Measurements from ENCODE around the gene KBTBD8. TPM values are rescaled to one million over a fixed set of nuclear protein-coding genes. Genes with fewer than 3 reads are reported as not detected.

The KBTBD8 gene
- total RNA-seq, 1 experiment from 2014 or later = 2.0 TPM

DNA sequence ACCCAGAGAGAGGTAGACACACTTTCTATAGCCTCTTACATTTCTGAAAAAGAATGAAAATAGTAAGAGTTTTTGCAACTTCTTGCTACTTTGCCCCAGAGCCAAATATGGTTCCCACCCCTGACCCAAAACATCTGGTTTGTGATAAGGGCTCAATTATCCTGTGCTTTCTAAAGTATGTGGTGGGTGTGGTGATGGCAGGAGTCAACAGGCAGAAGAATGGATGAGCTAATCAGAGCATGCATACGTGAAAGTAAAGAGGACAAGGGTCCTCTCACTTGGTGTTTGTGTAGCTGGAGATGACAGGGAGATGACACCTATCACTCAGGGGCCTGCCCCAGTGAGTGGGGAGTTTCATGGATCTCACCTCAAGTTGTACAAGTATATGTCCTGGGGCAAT, 19.1 kb downstream of the KBTBD8 start:
- in situ Hi-C loops (cut with HindIII; ENCODE audit: low pct_unique_long_range_greater_than_20kb, low sequenced_read_pairs) = no loop called here
- DNase-seq (ENCODE audit: low read depth, low spot score) = no peak

DNA sequence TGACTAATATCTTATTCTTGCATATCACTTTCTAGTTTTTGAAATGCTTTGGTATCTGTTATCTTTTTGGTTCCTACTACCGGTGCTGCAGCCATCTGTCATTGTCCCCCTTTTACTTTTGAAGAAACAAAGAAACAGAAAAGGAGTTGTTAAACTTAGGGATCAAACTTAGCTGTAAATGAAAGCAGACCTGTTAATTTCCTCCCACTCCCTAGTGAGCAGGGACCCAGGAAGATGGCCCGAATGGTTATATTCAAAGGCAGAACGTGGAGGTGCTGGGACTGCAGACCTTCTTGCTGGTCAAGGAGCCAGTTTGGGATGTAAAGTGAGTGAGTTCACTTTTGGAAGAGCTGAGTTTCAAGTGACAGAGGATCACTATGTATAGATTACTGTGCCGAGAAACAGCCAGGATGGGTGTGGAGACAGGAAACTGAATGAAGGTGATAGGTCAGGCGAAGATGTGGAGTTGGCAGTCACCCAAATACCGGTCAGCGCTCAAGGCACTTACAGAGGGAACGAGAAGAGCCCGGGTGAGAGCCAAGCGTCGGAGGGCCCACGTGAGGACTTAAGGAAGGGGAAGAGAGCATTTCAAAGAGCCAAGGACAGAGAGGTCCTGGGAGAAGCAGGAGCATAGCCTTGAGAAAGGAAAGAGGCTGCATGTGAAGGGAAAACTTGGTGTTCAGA, 20.1 kb downstream of the KBTBD8 start:
- peak; percentile 16 for DNase-seq (ENCODE audit: low read depth, low spot score)
- in situ Hi-C loops (cut with HindIII; ENCODE audit: low pct_unique_long_range_greater_than_20kb, low sequenced_read_pairs) = no loop called here

DNA sequence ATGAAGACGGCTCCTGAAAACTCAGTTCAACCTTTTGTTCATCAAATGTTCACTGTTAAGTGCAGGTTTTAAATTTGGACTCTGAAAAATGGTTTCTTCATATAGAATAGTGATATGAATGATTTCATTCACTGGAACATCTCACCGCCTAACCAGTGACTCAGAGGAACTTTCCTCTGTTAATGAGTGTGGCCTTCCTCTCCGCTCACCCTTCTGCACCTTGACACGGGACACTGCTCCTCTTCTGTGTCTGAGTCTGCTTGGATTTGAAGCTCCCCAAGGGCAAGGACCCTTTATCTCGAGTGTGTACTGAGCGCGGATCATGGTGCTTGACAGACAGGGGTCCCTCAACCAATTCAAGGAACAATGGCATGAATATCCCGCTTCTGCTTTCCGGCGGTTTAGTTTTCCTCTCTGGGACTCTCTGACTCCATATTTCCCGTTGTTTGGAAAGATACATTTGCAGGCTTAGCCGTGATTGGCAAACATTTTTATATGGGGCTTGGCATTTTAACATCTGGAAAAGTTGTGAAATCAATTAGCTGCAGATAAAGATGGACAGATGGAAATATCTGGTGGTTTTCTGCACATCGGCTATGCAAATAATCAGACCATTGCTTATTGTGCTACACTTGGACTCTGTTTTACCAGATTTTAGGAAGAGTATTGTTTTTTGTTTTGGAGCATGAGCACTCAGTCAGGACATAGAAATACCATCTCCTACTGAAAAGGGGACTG, 20.9 kb downstream of the KBTBD8 start:
- in situ Hi-C loops (cut with HindIII; ENCODE audit: low pct_unique_long_range_greater_than_20kb, low sequenced_read_pairs) = no loop called here
- DNase-seq (ENCODE audit: low read depth, low spot score) = no peak

DNA sequence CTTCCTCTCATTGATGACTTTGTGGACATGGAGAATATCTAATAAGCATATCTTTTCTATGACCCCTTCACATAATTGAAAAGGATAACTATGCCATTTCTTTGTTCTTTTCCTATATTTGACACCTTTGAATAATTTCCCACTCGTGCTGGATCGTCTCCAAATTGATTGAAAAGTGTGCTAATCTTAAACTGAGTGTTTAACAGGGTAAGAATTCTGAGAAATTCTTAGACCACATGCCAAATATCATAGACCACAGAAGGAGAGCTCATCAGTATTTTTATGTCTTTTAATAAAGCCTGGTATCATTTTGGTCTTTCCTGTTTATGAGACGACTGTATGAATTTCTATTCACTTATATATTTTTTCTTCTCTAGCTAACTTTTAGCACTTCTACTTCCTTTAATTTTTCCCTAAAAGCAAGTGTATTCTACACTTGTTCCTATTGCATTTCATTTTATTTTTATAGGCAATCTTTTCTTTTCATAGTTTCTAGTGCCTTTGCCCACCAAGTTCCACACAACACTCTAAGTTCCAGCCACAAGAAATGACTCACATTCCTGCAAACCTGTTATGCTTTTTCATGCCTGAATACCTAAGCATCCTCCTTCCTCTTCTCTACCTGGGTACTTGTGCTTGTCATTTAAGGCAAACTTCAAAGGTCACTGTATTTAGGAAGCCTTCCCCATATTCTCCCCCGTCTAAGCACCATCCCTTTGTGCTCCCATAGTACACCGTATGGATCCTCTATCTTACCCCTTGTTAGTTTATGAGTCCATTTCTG, 30.1 kb downstream of the KBTBD8 start:
- in situ Hi-C loops (cut with HindIII; ENCODE audit: low pct_unique_long_range_greater_than_20kb, low sequenced_read_pairs) = no loop called here
- no peak for DNase-seq (ENCODE audit: low read depth, low spot score)

DNA sequence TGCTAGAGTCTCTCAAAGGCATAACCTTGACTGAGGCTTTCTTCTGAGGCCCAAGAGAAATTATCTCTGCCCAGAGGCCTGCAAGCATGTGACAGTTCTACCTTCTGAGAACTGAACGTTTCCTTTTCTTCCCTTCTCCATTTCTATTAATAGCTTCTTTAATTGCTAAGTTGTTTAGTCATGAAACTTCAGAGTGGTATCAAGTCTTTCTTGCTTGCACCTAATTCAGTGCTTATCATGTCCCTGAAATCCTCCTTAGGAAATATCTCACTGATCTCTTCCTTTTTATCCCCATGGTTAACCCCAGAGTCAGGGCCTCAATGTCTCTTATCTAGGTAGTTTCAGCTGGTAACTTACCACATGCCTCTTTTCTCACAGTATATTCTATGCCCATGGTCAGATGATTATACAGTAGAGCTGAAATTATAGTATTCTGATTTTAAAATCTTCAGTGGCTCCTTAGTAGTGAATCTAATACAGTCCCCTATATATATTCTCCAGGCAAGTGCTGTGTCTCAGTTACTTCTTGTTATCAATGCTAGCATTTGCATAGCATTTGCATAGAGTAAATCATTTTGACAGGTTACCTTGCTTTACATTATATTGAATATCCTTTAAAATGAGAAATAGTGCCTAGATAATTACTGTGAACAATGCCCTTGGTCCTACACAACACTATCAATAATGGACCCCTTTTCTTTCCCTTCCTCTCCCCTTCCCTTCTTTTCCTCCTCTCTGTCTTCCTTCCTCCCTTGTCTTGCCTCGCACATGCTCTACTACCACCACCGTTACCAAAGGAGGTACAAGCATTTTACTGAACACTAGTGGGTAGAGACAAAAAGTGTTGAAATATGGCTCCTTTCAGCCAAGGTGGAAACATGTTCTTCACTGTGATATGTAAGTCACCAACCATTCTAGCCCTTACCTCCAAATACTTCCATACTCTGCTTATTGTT, 33.0 kb downstream of the KBTBD8 start:
- in situ Hi-C loops (cut with HindIII; ENCODE audit: low pct_unique_long_range_greater_than_20kb, low sequenced_read_pairs) = no loop called here

DNA sequence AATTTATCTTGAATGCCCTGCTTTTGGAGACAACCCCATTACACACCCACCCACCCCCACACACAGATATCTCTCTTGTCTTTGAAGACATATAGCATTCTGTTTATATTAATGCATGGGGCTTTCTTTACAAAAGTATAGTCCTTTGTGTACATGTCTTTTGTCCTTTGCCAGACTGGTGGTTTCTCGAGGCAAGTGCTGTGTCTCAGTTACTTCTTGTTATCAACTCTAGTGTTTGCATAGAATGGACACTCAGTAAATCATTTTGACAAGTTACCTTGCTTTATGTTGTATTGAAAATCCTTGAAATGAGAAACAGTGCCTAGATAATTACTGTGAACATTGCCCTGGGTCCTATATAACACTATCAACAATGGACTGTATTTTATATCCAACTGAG, 33.9 kb downstream of the KBTBD8 start:
- in situ Hi-C loops (cut with HindIII; ENCODE audit: low pct_unique_long_range_greater_than_20kb, low sequenced_read_pairs) = no loop called here
- DNase-seq (ENCODE audit: low read depth, low spot score) = no peak

More for the DNA sequence above, 33.0 kb downstream of the KBTBD8 start:
- DNase-seq (ENCODE audit: low read depth, low spot score) = no peak

DNA sequence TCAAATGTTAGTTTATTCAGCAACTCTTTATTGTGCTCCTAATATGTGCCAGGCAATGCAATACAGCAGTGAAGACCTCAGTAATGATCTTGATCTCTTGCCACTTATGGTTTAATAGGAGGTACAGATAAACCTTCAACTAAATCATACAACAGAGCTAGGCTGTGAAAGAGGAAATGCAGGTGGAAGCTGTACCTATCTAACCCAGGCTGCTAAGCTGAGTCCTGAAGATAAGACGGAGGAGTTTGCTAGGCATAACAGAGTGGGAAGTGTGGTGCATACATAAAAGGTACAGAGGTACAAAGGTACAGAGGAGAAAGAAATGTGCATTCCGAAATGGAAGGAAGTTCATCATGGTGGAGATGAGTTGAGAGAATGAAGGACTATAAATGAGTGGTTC, 35.0 kb downstream of the KBTBD8 start:
- in situ Hi-C loops (cut with HindIII; ENCODE audit: low pct_unique_long_range_greater_than_20kb, low sequenced_read_pairs) = no loop called here
- DNase-seq (ENCODE audit: low read depth, low spot score) = no peak

DNA sequence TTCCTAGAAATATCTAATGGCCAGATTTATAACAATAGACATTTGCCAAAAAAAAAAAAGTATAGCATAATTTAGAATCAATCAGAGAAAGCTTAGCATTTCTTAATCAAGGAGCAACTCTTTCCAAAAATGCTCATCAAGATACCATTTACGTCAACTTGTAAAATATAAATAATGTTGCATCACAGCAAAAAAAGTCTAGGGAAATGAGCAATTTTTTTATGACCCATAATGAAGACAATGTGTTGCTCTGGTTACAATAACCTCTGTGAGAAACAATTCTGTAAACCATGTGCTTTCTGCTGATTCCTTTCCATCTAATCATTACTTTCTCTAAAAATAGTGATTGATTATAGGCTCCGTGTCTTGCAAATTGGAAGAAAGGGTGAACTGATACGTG, 36.3 kb downstream of the KBTBD8 start:
- in situ Hi-C loops (cut with HindIII; ENCODE audit: low pct_unique_long_range_greater_than_20kb, low sequenced_read_pairs) = no loop called here
- no peak for DNase-seq (ENCODE audit: low read depth, low spot score)

DNA sequence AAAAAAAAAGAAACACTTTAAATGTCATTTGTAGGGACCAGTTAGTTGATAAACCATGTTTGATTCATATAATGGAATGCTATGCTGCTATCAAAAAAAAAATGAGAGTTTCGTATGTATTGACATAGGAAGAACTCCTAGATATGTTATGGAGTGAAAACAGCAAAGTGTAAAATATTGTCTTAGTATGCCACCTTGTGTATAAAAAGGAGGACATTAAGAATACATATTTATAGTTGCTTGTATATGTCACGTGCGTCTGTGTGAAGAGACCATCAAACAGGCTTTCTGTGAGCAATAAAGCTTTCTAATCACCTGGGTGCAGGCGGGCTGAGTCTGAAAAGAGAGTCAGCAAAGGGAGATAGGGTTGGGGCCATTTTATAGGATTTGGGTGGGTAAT, 39.5 kb downstream of the KBTBD8 start:
- no peak for DNase-seq (ENCODE audit: low read depth, low spot score)
- in situ Hi-C loops (cut with HindIII; ENCODE audit: low pct_unique_long_range_greater_than_20kb, low sequenced_read_pairs) = no loop called here

DNA sequence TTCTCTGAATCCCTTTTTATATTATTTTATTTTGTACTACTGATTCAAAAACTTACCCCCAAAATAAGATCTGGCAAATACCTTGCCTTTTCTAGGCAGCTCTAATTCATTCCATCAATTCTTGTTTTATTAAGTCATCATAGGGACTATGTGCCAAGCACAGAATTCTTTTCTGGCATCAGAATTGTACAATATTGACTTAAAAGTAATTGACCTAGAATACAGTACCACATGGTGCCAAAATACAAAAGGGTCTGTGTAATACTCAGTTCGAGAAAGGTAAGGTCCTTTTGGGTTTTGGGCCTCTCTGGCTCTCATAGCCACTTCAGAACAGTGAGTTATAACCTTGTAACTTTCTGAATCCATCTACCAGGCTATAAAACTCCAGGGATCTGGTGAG, 46.2 kb downstream of the KBTBD8 start:
- in situ Hi-C loops (cut with HindIII; ENCODE audit: low pct_unique_long_range_greater_than_20kb, low sequenced_read_pairs) = no loop called here
- no peak for DNase-seq (ENCODE audit: low read depth, low spot score)

DNA sequence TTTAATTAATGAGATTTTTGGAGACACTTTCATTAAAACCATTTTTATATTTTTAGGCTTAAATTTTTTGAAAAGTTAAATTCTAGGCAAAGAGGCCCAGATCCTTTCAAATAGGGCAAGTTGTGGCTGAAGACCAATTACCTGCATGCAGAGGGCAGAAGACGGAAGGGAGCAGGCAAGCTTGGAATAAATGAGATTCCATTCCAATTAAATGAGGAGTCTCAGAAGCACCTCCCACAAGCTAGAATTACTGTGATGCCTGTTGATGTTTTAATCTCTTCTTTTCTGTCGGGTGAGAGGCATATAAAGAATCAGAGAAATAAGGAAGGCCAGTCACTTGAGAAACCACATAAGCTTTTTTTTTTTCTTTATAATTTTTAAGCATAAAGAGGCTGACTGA, 46.8 kb downstream of the KBTBD8 start:
- DNase-seq (ENCODE audit: low read depth, low spot score) = no peak

DNA sequence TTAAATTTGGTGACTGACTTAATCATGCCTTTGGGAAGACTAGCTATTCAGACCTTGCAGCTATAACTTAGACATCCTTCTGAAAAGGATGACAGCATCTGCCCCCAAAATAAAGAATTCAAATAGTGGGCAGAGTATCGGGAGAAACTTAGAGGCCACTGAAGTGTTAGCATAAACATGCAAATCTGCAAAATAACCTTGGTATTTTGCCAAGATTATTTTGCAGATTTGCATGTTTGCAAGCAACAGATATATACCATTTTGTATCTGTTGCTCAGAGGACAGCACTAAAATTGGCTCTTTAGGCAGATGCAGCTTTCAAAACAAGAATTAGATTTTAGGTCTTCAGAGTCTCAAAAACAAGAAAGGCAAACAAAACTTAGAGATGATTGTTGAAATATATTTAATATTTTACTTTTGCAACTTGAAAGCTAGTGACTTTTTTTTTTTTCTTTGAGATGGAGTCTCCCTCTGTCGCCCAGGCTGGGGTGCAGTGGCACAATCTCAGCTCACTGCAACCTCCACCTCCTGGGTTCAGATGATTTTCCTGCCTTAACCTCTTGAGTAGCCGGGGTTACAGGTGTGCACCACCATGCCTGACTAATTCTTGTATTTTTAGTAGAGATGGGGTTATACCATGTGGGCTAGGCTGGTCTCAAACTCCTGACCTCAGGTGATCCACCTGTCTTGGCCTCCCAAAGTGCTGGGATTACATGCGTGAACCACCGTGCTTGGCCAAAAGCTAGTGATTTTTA, 47.8 kb downstream of the KBTBD8 start:
- DNase-seq (ENCODE audit: low read depth, low spot score) = no peak
- in situ Hi-C loops (cut with HindIII; ENCODE audit: low pct_unique_long_range_greater_than_20kb, low sequenced_read_pairs) = no loop called here

More for the DNA sequence above, 46.8 kb downstream of the KBTBD8 start:
- in situ Hi-C loops (cut with HindIII; ENCODE audit: low pct_unique_long_range_greater_than_20kb, low sequenced_read_pairs) = no loop called here

DNA sequence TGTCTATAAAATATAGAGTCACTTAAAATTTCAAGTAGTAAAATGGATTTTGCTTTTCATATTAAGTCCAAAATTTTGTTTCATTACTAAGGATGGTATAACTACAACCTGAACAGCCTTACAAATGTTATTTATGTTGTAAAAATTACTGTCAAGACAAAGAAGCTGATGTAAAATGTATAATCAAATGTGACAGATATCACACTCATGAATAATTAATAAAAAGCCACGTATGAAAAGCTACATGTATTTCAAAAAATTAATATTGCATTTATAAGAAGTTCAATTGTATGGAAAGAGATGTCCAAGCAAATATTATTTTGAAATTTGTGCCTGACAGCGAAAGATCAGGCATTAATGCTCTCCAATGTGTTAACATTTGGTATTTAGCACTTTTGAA, 48.9 kb downstream of the KBTBD8 start:
- no peak for DNase-seq (ENCODE audit: low read depth, low spot score)
- in situ Hi-C loops (cut with HindIII; ENCODE audit: low pct_unique_long_range_greater_than_20kb, low sequenced_read_pairs) = no loop called here

DNA sequence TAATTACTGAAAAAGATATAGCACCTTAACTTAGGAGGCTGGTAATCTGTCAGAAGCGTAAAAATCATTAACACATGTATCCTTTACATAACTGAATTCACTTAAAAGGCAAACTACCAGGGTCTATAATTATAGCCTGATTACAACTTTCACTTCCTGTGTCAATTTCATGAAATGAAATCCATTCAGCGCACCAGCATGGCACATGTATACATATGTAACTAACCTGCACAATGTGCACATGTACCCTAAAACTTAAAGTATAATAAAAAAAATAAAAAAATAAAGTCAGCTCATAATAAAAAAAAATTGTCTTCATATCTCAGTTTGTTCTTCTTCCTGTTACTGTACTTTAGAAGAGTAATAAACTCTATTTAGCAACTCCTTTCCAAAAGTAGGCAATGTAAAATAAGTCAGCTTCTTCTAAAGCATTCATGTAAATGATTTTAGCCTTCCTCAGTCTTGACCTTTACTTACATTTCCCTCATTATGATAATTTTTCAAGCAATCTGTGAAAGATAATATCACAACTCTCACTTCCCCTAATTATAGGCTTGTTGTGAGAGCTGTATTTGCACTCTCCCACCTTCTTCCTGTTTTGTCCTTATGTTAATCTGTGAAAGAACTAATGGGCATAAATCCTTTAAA, 50.1 kb downstream of the KBTBD8 start:
- DNase-seq (ENCODE audit: low read depth, low spot score) = no peak
- in situ Hi-C loops (cut with HindIII; ENCODE audit: low pct_unique_long_range_greater_than_20kb, low sequenced_read_pairs) = no loop called here

DNA sequence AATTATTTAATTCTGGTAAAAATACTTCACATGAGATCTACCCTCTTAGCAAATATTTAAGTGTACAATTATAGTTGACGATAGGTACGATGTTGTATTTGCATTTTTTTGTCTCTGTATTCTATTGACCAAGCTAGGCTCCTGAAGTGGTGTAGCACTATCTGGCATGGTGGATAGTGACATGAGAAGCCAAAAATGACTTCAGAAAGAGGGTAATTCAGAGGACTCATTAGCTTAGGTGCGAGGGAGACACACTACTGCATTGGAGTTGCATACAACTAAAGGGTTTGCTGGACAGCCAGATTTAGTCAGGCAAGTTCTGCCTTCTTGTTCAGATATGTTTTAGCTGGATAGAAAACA, 50.6 kb downstream of the KBTBD8 start:
- DNase-seq (ENCODE audit: low read depth, low spot score) = no peak
- in situ Hi-C loops (cut with HindIII; ENCODE audit: low pct_unique_long_range_greater_than_20kb, low sequenced_read_pairs) = no loop called here

DNA sequence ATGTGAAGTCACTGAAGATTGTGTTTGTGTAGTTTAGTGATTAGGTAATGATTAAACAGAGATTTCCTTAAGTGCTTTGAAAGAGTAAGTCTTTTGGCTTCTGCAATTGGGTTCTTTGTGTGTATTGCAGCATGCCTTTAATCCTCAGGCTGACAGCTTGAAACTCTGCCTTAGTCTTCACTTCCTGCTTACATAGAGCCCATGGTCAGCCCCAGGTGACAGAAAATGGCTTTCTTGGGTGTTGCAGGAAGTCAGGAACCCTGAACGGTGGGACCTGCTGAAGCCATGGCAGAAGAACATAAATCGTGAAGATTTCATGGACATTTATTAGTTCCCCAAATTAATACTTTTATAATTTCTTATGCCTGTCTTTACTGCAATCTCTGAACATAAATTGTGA, 61.3 kb downstream of the KBTBD8 start:
- in situ Hi-C loops (cut with HindIII; ENCODE audit: low pct_unique_long_range_greater_than_20kb, low sequenced_read_pairs) = no loop called here
- no peak for DNase-seq (ENCODE audit: low read depth, low spot score)

Data from SK-MEL-5 (cell line).